ENCODE results near the gene DGKQ.

- TF ChIP-seq CTCF (IDR thresholded peaks at IDR 0.05) (no peak), POLR2A (IDR thresholded peaks at IDR 0.05) (no peak)
Observed at GRCh38 chr4:960140-960635, 13.2 kb downstream of the DGKQ start.
